KMS-11 (cell line): Measurements from ENCODE around the gene PSMC6.

Source experiments
- H2AFZ ChIP-seq: fragments of 200-600 bp; sonication (generic); 2 replicates; pipeline ENCODE4 v1.6.1; 2016; ENCODE audit warnings: antibody characterized with exemption, mixed run types, low read depth
- H3K27ac ChIP-seq: fragments of 200-600 bp; sonication (generic); 2 replicates; pipeline ENCODE4 v1.6.1; 2016; ENCODE audit warnings: mild to moderate bottlenecking, mixed run types
- H3K27me3 ChIP-seq: fragments of 200-600 bp; sonication (generic); 2 replicates; pipeline ENCODE4 v1.6.1; 2017; ENCODE audit warnings: mild to moderate bottlenecking, low read depth, mixed run types, moderate library complexity; ENCODE audit not compliant: insufficient read depth
- H3K36me3 ChIP-seq: fragments of 200-600 bp; sonication (generic); 2 replicates; pipeline ENCODE4 v1.6.1; 2017; ENCODE audit warnings: mild to moderate bottlenecking, mixed run types; ENCODE audit not compliant: insufficient read depth
- H3K4me1 ChIP-seq: fragments of 200-600 bp; sonication (generic); 2 replicates; pipeline ENCODE4 v1.6.1; 2016; ENCODE audit warnings: mild to moderate bottlenecking, low read depth, mixed run types; ENCODE audit not compliant: poor library complexity, severe bottlenecking
- H3K4me2 ChIP-seq: fragments of 200-600 bp; sonication (generic); 2 replicates; pipeline ENCODE4 v1.7.0; 2016; ENCODE audit warnings: mild to moderate bottlenecking, mixed run types
- H3K4me3 ChIP-seq: fragments of 200-600 bp; sonication (generic); IDR thresholded peaks from 2 replicates; pipeline ENCODE4 v1.6.1; 2017; ENCODE audit warnings: low read depth, low read length, mixed read lengths; ENCODE audit not compliant: insufficient read depth
- H3K79me2 ChIP-seq: fragments of 200-600 bp; sonication (generic); 2 replicates; pipeline ENCODE4 v1.6.1; 2016; ENCODE audit warnings: low read depth, mixed run types; ENCODE audit not compliant: insufficient read depth
- H3K9ac ChIP-seq: fragments of 200-600 bp; sonication (generic); 2 replicates; pipeline ENCODE4 v1.6.1; 2016; ENCODE audit warnings: mild to moderate bottlenecking, mixed run types
- H4K20me1 ChIP-seq: fragments of 200-600 bp; sonication (generic); 2 replicates; pipeline ENCODE4 v1.6.1; 2016; ENCODE audit warnings: mild to moderate bottlenecking, mixed run types; ENCODE audit not compliant: insufficient read depth
- TF ChIP-seq, protein P1 (sequence below): fragments of 200-600 bp; sonication (generic); conservative IDR thresholded peaks from 2 replicates; pipeline ENCODE4 v1.6.1; 2017; ENCODE audit warnings: low read depth, mild to moderate bottlenecking, antibody characterized with exemption, low read length, moderate library complexity, mixed read lengths

PSMC6 gene

DNA sequence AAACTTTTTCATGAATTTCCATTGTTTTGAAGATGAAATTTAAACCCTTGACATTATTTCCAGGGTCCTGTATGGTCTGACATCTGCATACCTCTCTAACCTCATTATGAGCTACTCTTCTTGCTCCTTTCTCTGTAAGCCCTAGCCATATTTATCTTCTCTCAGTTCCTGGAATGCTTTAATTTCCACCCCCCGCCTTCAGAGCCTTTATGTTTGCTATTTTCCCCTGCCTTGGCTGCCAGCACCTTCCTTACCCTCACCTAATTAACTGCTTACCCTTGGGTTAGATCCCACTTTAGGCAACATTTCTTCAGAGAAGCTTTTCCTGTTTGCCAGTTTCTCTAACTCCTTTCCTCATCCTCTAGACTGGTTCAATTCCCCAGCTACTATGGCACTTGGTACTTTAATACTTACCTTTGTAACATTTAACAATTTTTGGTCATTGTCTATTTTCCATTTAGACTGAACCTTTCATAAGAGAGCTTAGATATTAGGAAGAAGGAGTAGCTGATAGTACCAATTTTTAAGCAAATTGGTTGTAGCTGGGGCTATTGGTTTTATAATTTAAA lies 29.0 kb downstream of the PSMC6 start:
- TF ChIP-seq, protein P1, sequence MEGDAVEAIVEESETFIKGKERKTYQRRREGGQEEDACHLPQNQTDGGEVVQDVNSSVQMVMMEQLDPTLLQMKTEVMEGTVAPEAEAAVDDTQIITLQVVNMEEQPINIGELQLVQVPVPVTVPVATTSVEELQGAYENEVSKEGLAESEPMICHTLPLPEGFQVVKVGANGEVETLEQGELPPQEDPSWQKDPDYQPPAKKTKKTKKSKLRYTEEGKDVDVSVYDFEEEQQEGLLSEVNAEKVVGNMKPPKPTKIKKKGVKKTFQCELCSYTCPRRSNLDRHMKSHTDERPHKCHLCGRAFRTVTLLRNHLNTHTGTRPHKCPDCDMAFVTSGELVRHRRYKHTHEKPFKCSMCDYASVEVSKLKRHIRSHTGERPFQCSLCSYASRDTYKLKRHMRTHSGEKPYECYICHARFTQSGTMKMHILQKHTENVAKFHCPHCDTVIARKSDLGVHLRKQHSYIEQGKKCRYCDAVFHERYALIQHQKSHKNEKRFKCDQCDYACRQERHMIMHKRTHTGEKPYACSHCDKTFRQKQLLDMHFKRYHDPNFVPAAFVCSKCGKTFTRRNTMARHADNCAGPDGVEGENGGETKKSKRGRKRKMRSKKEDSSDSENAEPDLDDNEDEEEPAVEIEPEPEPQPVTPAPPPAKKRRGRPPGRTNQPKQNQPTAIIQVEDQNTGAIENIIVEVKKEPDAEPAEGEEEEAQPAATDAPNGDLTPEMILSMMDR: no peak
- no peak overlapping the region for H3K27ac ChIP-seq
- no peaks in the 10 kb centered on the region for H3K27me3 ChIP-seq
- H3K36me3 ChIP-seq: no peaks in the 10 kb centered on the region
- peaks cover 4% of the 10 kb centered on the region for H3K79me2 ChIP-seq
- peaks cover 4% of the 10 kb centered on the region for H3K4me1 ChIP-seq
- H3K4me3 ChIP-seq: no peak overlapping the region
- no peak overlapping the region for H3K9ac ChIP-seq
- H2AFZ ChIP-seq: no peak overlapping the region
- no peaks in the 10 kb centered on the region for H4K20me1 ChIP-seq
- no peak overlapping the region for H3K4me2 ChIP-seq

- Histone ChIP-seq H3K9ac (no peak overlapping the region), H3K4me2 (no peak overlapping the region), H3K27ac (no peak overlapping the region), H3K36me3 (no peaks in the 10 kb centered on the region), H2AFZ (no peak overlapping the region), H3K27me3 (no peaks in the 10 kb centered on the region), H3K4me3 (no peak overlapping the region), H4K20me1 (no peaks in the 10 kb centered on the region), H3K4me1 (peaks cover 12% of the 10 kb centered on the region), H3K79me2 (no peaks in the 10 kb centered on the region)
- TF ChIP-seq, protein P1: no peak
Measured at GRCh38 chr14:52738409-52738808, 31.4 kb downstream of the PSMC6 start.

- Histone ChIP-seq H4K20me1 (no peaks in the 10 kb centered on the region), H3K4me1 (peaks cover 12% of the 10 kb centered on the region), H3K4me2 (no peak overlapping the region), H3K9ac (no peak overlapping the region), H2AFZ (no peak overlapping the region), H3K27ac (no peak overlapping the region), H3K79me2 (no peaks in the 10 kb centered on the region), H3K27me3 (no peaks in the 10 kb centered on the region), H3K4me3 (no peak overlapping the region), H3K36me3 (no peaks in the 10 kb centered on the region)
- TF ChIP-seq, protein P1: no peak
Measured at GRCh38 chr14:52740751-52741150, 33.8 kb downstream of the PSMC6 start.

GRCh38 chr14:52741865-52742264 lies 34.9 kb downstream of the PSMC6 start:
- Histone ChIP-seq H3K27me3 (no peaks in the 10 kb centered on the region), H3K36me3 (no peaks in the 10 kb centered on the region), H3K4me3 (no peak overlapping the region), H3K27ac (no peak overlapping the region), H3K79me2 (no peaks in the 10 kb centered on the region), H3K9ac (no peak overlapping the region), H2AFZ (no peak overlapping the region), H3K4me2 (no peak overlapping the region), H3K4me1 (peaks cover 12% of the 10 kb centered on the region), H4K20me1 (no peaks in the 10 kb centered on the region)
- TF ChIP-seq, protein P1: no peak
